Tongue (tissue), 2 donors: ENCODE measurements around the gene MED16. TPM values are rescaled to one million over a fixed set of nuclear protein-coding genes. Genes with fewer than 3 reads are reported as not detected.
"Not testable (repeated sequence)": the region's sequence is repeated elsewhere in the genome, so short reads cannot be mapped to it uniquely, and the experiment has no call there.

Experiments
- DNase-seq: peaks from one replicate; pipeline ENCODE4 v3.0.0-alpha.2; 2015
- total RNA-seq: library from RNA; depleted of rRNA; stranded (reverse); fragments of >200 nt; gene quantifications from one replicate; pipeline ENCODE4 v1.2.3, GENCODE V29; 2014

The MED16 gene
- total RNA-seq, 1 donor from 2014 or later = 34.4 TPM

DNA sequence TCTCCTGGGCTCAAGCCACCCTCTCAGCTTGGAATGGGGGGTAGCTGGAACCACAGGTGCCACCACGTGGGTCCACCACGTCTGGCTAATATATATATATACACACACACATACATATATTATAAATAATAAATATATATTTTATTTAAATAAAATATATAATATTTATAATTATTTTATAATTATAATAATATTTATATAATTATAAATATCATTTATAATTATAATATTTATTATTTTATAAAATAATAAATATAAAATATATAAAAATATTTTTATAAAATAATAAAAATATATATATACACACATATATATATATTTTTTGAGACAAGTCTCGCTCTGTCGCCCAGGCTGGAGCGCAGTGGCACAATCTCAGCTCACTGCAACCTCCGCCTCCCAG lies 38.4 kb downstream of the MED16 start:
- no peak for DNase-seq

DNA sequence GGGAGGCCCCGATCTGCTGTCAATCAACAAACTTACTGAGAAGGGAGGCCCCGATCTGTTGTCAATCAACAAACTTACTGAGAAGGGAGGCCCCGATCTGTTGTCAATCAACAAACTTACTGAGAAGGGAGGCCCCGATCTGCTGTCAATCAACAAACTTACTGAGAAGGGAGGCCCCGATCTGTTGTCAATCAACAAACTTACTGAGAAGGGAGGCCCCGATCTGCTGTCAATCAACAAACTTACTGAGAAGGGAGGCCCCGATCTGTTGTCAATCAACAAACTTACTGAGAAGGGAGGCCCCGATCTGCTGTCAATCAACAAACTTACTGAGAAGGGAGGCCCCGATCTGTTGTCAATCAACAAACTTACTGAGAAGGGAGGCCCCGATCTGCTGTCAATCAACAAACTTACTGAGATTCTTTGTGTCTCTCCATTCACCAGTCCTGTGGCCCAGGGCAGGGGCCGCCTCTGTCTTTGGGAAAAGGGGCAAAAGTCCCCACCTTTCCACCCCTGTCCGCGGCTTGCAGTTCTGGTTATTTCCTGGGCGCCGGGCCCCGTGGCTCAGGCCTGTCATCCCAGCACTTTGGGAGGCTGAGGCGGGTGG lies 39.3 kb downstream of the MED16 start:
- DNase-seq = not testable (repeated sequence)

DNA sequence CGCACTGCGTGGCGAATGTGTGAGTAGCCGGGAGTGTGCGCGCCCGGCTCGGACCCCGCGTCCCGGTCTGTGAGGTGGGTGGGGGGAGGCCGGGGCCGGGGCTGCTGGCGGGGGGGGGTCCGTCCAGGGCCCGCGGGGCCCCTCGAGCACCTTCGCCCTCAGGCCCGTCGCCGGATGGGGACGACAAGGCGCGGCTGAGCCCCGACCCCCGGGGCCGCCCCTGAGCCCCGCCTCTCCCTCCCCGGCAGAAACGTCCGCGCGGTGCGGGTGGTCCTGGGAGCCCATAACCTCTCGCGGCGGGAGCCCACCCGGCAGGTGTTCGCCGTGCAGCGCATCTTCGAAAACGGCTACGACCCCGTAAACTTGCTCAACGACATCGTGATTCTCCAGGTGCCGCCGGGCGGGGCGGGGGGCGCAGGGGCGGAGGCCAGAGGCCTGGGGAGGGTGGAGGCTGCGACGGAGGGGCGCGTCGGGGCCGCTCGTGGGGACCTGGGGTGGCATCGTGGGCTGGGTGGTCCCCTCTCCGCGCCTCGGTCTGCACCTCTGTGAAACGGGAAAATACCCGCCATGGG lies 39.9 kb downstream of the MED16 start:
- DNase-seq = no peak

DNA sequence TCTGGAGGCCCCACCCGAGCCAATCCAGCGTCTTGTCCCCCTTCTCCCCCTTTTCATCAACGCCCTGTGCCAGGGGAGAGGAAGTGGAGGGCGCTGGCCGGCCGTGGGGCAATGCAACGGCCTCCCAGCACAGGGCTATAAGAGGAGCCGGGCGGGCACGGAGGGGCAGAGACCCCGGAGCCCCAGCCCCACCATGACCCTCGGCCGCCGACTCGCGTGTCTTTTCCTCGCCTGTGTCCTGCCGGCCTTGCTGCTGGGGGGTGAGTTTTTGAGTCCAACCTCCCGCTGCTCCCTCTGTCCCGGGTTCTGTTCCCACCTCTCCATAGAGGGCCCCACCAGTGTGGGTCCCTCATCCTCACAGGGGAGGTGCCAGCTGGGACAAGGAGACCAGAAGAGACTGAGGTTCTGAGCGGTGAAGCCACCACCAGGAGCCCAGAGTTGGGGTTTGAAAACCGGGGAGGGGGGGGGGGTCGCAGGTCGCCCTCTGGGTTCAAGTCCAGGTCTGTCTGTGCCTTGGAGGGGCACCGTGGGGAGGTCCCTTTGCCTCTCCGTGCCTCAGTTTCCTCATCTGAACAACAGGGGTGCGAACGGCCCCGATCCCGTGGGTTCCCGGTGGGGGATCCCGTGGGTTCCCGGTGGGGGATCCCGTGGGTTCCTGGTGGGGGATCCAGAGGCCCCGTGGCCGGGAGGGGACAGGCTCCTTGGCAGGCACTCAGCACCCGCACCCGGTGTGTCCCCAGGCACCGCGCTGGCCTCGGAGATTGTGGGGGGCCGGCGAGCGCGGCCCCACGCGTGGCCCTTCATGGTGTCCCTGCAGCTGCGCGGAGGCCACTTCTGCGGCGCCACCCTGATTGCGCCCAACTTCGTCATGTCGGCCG lies 40.6 kb downstream of the MED16 start, which contains the start of gene ELANE:
TSS of gene ELANE (plus strand) at position 168 of the 878 bp plus-strand sequence. CDS start at position 194, 26 bp downstream.
- no peak for DNase-seq

DNA sequence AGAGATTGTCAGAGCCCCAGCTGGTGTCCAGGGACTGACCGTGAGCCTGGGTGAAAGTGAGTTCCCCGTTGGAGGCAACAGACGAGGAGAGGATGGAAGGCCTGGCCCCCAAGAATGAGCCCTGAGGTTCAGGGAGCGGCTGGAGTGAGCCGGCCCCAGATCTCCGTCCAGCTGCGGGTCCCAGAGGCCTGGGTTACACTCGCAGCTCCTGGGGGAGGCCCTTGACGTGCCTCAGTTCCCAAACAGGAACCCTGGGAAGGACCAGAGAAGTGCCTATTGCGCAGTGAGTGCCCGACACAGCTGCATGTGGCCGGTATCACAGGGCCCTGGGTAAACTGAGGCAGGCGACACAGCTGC lies 42.0 kb downstream of the MED16 start:
- no peak for DNase-seq

DNA sequence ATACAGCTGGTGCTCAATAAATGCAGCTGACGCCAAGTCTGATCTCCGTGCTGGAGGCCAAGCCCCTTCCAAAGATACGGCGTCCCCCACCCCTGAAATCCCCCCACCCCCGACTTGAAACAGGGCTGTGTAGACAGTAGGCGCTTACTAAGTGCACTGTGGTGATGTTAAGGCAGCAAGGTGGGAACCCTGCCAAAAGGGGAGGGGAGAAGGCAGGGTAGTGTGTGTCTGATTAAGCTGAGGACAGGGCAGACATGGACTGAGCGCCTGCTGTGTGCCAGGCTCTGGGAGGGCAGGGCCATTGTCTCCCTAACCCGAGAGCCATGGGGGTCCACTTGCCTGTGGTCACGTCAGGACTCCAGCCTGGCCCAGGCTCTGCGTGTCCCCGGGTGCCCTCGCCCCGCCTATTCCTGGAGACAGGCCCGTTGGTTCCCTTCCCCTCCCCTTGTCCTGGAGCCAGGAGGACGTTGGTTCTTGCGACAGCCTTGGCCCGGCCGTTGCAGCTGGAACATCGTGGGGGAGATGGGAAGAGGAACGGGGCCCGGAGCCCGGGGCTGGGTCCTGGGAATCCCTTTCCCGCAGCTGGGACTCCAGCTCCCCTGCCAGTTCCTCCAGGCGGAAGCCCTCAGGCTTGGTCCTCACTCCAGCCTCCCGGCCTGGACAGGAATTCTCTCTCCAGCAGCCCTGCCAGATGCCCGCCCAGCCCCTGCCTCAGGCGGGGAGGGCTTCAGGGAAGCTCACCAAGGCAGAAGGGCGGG lies 42.6 kb downstream of the MED16 start:
- DNase-seq = peak; percentile 87

DNA sequence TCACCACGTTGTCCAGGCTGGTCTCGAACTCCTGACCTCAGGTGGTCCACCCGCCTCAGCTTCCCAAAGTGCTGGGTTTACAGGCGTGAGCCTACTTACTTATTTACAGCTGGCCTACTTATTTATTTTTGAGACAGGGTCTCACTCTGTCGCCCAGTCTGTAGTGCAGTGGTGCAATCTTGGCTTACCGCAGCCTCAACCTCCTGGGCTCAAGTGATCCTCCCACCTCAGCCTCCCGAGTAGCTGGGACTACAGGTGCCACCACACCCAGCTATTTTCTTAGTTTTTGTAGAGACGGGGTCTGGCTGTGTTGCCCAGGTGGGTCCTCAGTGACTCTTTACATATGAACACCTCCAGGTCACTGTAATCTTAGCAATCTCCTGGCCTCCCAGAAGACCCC lies 43.8 kb downstream of the MED16 start:
- DNase-seq = not testable (repeated sequence)

DNA sequence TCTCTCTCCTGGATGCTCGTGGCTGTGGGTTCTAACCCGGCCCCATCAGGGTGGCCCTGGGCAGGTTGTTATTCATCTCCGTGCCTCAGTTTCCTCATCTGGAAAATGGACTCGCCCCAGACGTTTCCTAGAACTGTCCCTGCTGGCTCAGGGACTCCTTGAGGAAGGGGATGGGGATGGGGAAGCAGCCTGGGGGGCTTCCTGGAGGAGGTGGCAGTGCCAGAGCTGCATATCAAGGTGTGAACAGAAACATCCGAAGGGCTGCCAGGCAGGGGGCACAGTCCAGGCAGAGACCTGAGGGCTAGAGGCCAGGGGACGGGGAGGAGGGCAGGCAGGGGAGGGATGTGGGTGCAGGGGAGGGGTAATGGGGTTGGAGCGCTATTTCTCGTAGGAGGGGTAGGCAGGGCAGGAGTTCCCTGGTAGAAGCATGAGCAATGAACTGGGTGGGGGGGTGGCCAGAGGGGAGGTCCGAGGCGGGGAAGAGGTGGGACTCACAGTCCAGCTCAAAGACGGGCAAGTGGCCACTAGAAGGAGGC lies 44.5 kb downstream of the MED16 start:
- DNase-seq = no peak

DNA sequence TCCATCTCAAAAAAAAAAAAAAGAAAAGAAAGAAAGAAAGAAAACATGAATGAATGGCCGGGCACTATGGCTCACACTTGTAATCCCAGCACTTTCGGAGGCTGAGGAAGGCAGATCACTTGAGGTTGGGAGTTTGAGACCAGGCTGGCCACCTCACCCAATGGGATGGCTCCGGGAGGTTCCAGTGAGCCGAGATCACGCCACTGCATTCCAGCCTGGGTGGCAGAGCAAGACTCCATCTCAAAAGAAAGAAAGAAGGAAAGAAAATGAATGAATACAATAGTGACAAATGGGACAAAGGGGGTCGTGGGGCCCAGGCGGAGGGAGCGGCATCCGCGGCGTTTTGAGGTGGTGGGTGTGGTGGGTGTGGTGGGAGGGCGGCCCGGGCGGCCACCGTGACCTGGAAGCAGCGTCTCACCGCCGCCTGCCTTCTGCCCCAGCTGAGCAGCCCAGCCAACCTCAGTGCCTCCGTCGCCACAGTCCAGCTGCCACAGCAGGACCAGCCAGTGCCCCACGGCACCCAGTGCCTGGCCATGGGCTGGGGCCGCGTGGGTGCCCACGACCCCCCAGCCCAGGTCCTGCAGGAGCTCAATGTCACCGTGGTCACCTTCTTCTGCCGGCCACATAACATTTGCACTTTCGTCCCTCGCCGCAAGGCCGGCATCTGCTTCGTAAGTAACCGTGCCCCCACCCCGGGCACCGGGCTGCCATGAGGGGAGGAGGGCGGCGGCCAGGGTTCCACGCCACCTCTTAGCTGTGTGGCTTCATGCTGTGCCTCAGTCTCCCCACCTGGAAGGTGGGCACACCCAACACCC lies 47.1 kb downstream of the MED16 start:
- no peak for DNase-seq

DNA sequence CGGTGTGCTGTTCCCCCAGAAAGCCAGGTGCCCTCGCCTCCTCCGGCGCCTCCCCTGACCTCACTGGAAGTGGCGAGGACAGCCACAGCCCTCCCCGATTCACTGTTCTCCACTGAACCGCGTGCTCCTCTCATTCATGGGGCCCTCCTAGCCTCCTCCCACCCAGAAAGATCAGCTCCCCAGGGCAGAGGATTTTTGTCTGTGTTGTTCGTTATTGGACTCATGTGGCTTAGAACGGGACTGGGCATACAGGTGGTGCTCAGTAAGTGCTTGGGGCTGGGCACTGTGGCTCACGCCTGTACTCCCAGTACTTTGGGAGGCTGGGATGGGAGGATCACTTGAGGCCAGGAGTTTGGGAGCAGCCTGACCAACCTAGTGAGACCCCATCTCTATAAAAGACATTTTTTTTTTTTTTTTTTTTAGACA lies 48.4 kb downstream of the MED16 start:
- no peak for DNase-seq

DNA sequence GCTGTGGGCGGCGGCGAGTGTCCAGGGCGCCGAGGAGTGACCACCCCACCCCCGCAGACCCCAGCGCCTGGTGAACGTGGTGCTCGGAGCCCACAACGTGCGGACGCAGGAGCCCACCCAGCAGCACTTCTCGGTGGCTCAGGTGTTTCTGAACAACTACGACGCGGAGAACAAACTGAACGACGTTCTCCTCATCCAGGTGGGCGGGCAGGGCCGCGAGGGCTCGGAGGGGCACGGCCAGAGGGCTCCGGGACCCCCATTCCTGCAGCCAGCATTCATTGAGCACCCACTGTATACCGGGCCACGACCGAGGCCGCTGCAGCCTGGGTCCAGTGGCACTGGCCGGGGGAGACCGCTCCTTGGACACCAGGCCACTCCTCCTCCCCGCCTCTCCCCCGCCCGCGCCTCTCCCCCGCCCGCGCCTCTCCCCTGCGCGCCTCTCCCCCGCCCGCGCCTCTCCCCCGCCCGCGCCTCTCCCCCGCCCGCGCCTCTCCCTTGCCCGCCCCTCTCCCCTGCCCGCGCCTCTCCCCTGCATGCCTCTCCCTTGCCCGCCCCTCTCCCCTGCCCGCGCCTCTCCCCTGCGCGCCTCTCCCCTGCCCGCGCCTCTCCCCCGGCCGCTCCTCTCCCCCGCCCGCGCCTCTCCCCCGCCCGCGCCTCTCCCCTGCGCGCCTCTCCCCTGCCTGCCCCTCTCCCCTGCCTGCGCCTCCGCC lies 49.0 kb downstream of the MED16 start:
- DNase-seq = no peak

DNA sequence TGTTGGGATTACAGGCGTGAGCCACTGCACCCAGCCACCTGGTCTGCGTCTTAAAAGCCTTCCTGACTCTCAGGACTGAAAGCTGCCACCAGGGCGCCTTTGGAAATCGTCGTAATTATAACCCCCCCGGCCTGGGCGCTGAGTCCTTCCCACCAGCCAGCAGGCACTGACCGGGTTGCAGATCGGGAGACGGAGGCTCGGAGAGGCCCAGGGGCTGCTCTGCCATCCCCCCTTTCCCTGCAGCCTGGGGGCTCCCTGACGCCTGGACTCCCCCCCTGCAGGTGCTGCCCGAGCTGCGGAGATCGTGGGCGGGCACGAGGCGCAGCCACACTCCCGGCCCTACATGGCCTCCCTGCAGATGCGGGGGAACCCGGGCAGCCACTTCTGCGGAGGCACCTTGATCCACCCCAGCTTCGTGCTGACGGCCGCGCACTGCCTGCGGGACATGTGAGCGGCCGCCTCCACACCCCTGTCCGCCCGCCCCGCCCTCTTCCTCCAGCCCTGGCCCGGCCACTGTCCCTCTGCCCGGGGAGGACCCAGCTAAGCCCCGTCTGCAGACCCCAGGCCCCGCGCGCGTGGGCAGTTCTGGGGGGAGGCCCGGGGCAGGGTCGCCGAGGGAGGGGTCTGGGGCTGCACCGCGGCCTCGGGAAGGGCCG lies 49.7 kb downstream of the MED16 start:
- no peak for DNase-seq

DNA sequence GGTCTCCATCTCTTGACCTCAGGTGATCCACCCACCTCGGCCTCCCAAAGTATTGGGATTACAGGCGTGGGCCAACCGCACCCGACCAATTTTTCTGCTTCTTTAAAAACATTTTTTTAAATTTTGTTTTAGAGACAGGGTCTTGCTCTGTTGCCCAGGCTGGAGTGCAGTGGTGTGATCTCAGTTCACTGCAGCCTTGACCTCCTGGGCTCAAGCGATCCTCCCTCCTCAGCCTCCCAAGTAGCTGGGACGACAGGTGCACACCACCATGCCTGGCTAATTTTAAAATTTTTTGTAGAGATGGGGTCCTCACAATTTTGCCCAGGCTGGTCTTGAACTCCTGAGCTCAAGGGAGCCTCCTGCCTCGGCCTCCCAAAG lies 50.2 kb downstream of the MED16 start:
- not testable (repeated sequence) for DNase-seq

DNA sequence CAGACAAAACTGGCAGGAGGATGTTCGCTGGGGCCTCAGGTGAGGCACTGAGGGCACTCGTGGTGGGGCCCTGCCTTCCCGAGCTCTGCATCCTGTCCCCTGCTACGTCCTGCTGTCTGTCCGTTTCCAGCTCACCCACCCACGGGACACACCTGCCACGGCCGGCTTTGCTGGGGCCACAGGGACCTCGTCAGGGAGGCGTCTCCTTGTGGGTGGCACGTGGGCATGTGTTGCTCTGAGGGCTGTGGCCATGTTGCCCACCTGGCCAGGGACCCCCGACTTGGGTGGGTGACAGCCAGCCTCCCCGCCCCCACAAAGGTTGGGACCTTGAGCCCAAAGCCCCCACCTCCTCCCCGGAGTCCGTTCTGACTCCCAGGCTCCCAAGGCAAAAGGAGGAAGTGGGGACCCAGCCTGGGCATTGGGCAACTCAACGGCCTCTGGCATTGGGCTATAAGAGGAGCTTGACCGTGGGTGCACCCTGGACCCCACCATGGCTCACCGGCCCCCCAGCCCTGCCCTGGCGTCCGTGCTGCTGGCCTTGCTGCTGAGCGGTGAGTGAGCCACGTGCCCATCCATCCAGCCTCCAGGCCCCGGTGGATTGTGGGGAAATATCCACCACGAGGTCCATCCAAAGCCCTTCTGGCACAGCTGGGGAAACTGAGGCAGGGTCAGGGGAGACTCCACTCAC lies 52.3 kb downstream of the MED16 start, which contains the start of gene PRTN3:
TSS of gene PRTN3 (plus strand) at position 481 of the 688 bp plus-strand sequence. CDS start at position 491, 10 bp downstream.
- no peak for DNase-seq

DNA sequence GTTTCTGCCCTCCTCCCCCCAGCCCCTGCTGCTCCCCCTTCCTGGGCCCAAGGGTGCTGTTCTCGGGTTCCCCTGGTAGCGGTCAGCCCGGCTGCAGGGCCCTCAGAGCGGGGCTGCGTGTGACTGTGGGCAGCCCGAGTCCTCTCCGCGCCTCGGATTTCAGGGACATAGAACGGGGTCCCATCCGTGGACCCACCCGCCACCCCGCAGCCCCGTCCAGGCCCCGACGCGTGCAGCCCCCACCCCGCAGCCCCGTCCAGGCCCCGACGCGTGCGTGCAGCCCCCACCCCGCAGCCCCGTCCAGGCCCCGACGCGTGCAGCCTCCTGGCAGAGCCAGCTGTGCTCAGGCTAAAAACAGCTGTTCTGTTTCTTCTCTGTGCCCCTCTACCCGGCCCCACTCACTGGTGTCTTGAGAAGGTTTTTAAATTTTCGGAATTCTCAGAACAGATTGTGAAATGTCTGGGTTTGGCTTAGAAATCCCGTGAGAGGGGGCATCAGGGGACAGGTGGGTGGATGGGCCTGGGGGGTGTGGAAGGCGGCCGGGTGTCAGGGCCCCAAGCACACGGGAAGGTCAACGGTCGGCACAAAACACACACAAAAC lies 57.7 kb downstream of the MED16 start:
- peak; percentile 61 for DNase-seq

DNA sequence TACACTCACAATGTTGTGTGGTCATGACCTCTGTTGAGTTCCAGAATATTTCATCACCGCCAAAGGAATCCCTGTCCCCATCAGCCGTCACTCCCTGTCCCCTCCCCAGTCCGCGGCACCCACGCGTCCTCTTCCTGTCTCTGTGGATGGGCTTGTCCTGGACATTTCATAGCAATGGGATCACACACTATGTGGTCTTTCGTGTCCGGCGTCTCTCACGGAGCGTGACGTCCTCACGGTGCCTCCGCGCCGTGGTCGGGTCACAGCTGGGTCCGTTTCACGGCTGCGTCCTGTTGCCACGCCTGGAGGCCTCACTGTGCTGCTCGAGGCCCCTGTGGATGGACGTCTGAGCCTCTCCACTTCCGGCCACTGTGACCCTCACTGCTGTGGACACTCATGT lies 58.8 kb downstream of the MED16 start:
- DNase-seq = no peak

DNA sequence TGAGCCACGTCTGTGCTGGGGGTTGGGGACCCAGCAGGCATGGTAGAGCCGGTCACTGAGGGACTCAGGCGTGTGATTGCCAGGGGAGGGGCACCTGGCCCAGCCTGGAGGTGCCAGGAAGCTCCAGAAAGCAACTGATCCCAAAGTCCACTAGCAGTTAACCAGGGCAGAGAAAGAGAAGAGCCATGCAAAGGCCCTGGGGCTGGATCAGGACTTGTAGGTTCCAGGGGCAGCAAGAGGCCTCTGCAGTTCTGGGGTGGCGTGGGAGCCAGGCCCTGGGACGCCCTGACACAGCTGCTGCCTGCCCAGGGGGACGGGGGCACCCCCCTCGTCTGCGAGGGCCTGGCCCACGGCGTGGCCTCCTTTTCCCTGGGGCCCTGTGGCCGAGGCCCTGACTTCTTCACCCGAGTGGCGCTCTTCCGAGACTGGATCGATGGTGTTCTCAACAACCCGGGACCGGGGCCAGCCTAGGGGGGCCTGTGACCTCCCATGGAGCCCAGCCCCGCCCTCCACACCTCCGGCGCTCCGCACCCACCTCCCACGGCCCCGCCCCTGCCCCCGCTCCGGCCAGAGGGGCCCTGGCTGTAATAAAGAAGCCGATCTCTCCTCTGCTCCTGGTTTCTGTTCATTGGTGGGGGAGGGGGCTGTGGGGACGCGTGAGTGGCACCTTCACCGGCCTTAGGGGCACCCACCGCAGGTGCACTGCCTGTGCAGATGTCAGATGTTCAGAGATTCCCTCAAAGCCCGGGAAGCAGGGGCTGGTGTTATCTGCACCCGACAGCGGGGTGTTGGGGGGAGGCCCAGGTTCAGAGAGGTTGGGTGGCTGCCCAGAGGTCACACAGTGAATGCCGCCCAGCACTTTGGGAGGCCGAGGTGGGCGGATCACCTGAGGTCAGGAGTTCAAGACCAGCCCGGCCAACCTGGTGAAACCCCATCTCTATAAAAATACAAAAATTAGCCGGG lies 61.3 kb downstream of the MED16 start:
- DNase-seq = no peak
